GM19395 (cell line): ENCODE data around the gene URB1.
"Not testable (repeated sequence)": the region's sequence is repeated elsewhere in the genome, so short reads cannot be mapped to it uniquely, and the experiment has no call there.

Experiments
- ATAC-seq: cut with Tn5 transposase; IDR thresholded peaks from one replicate; pipeline ENCODE4 v1.9.1; 2021; ENCODE audit warnings: mild to moderate bottlenecking, moderate library complexity; ENCODE audit not compliant: unreplicated experiment

Gene URB1

GRCh38 chr21:32320059-32320458, 72.8 kb downstream of the URB1 start:
- no peak for ATAC-seq

- ATAC-seq, result no peak
Measured at GRCh38 chr21:32319012-32319411, 73.8 kb downstream of the URB1 start.

GRCh38 chr21:32317726-32318125, 75.1 kb downstream of the URB1 start:
- ATAC-seq, result no peak

- ATAC-seq, result no peak
Measured at GRCh38 chr21:32316361-32317215, 76.2 kb downstream of the URB1 start.

GRCh38 chr21:32315511-32316281, 77.1 kb downstream of the URB1 start:
- no peak for ATAC-seq

GRCh38 chr21:32314806-32315205, 78.0 kb downstream of the URB1 start:
- ATAC-seq, result no peak

- ATAC-seq, result no peak
Measured at GRCh38 chr21:32312976-32313375, 79.8 kb downstream of the URB1 start.

GRCh38 chr21:32312326-32312725, 80.5 kb downstream of the URB1 start:
- no peak for ATAC-seq

- ATAC-seq, result no peak
Measured at GRCh38 chr21:32311621-32312020, 81.2 kb downstream of the URB1 start.

- not testable (repeated sequence) for ATAC-seq
Measured at GRCh38 chr21:32310976-32311375, 81.8 kb downstream of the URB1 start.

- no peak for ATAC-seq
Measured at GRCh38 chr21:32309906-32310460, 82.8 kb downstream of the URB1 start.

- no peak for ATAC-seq
Measured at GRCh38 chr21:32308696-32309095, 84.1 kb downstream of the URB1 start.

- no peak for ATAC-seq
Measured at GRCh38 chr21:32307706-32308105, 85.1 kb downstream of the URB1 start.

GRCh38 chr21:32306021-32306780, 86.6 kb downstream of the URB1 start:
- ATAC-seq, result no peak

GRCh38 chr21:32304998-32305397, 87.8 kb downstream of the URB1 start:
- no peak for ATAC-seq

- no peak for ATAC-seq
Measured at GRCh38 chr21:32303385-32303784, 89.4 kb downstream of the URB1 start.

GRCh38 chr21:32302560-32302959, 90.3 kb downstream of the URB1 start:
- ATAC-seq, result no peak

- no peak for ATAC-seq
Measured at GRCh38 chr21:32301596-32301995, 91.2 kb downstream of the URB1 start.

GRCh38 chr21:32300117-32300681, 92.6 kb downstream of the URB1 start:
- no peak for ATAC-seq

- ATAC-seq, result no peak
Measured at GRCh38 chr21:32299695-32300094, 93.1 kb downstream of the URB1 start.

- ATAC-seq, result no peak
Measured at GRCh38 chr21:32298658-32299081, 94.1 kb downstream of the URB1 start, which contains the start of gene MRAP. Gene MRAP (plus strand): TSS chr21:32298855. CDS start chr21:32298972, 117 bp downstream.
